Coronary artery (tissue), 2 donors: Measurements from ENCODE around the gene MYLK.

ENCODE experiments used
- DNase-seq: peaks from one replicate; pipeline ENCODE4 v3.0.0-alpha.2; 2017; ENCODE audit warnings: low spot score
- H3K27ac ChIP-seq, 2 donors: fragments of 200-600 bp; sonication (generic); one replicate each; pipeline ENCODE4 v1.5.1; 2016 to 2019
- H3K4me3 ChIP-seq: fragments of 200-600 bp; sonication (generic); 2 replicates; pipeline ENCODE4 v1.5.1; 2016; ENCODE audit warnings: mild to moderate bottlenecking, moderate library complexity
- CTCF ChIP-seq: fragments of 200-600 bp; sonication (generic); IDR thresholded peaks from one replicate; pipeline ENCODE4 v1.5.1; 2019; ENCODE audit warnings: antibody characterized with exemption

Gene MYLK

GRCh38 chr3:123768480-123769355 is 115.4 kb downstream of the MYLK start:
- TF ChIP-seq CTCF = no peak
- H3K27ac ChIP-seq = no peak overlapping the region
- DNase-seq = no peak
- no peak overlapping the region for H3K4me3 ChIP-seq

- H3K27ac ChIP-seq = no peak overlapping the region
- DNase-seq = no peak
Observed at GRCh38 chr3:123767564-123768292, 116.4 kb downstream of the MYLK start.

GRCh38 chr3:123767009-123767372 is 117.1 kb downstream of the MYLK start:
- no peak overlapping the region for H3K4me3 ChIP-seq
- H3K27ac ChIP-seq = peak overlapping the region in 1 of 2 donors; percentile 91
- TF ChIP-seq CTCF = no peak
- no peak for DNase-seq

More at GRCh38 chr3:123767564-123768292, 116.4 kb downstream of the MYLK start:
- H3K4me3 ChIP-seq = no peak overlapping the region
- no peak for TF ChIP-seq CTCF

- no peak for DNase-seq
- TF ChIP-seq CTCF = no peak
- Histone ChIP-seq H3K27ac (peak overlapping the region; percentile 58 to 91), H3K4me3 (no peak overlapping the region)
Observed at GRCh38 chr3:123766193-123767008, 117.7 kb downstream of the MYLK start.

GRCh38 chr3:123765475-123766128 is 118.5 kb downstream of the MYLK start:
- H3K27ac ChIP-seq = peak overlapping the region; percentile 58 to 91
- no peak for DNase-seq
- no peak overlapping the region for H3K4me3 ChIP-seq
- no peak for TF ChIP-seq CTCF

GRCh38 chr3:123764647-123765046 is 119.5 kb downstream of the MYLK start:
- no peak overlapping the region for H3K4me3 ChIP-seq
- H3K27ac ChIP-seq = no peak overlapping the region
- no peak for DNase-seq
- no peak for TF ChIP-seq CTCF
